PC-3 (cell line): Measurements from ENCODE around the gene SERINC3.

ENCODE experiments used
- CTCF ChIP-seq: fragments of 300-600 bp; sonication (generic); conservative IDR thresholded peaks from 2 replicates; pipeline ENCODE4 v1.5.1; 2017; ENCODE audit warnings: antibody characterized with exemption, low read depth, mild to moderate bottlenecking, low read length
- EZH2 ChIP-seq: fragments of 300-600 bp; sonication (generic); IDR thresholded peaks from one replicate; pipeline ENCODE4 v1.6.1; 2017; ENCODE audit warnings: antibody characterized with exemption, mild to moderate bottlenecking, low read length; ENCODE audit not compliant: unreplicated experiment

- TF ChIP-seq CTCF (no peak), EZH2 (no peak)
Measured at GRCh38 chr20:44517454-44517853, 4.4 kb downstream of the SERINC3 start.
